ENCODE results near the gene CREB5.

The CREB5 gene

DNA sequence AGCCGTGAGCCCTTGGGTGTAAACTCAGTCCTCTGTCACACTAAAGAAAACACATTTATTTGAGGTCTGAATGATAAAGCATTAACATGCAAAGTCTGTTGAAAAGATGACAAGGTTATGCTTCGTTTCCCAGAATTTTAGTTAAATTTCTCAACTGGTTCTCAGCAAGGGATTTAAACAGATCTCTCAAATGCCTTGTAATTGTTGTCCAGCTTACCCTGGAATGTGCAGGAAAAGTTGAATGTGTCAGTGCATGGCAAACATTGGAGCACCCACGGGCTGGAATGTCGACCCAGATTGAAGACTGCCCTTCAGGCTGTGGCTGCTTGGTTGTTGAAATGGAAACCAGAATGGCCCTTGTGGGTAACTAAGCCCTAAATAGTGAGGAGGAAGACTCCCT is 354.0 kb downstream of the CREB5 start:
- no peaks in the 10 kb centered on the region for H4K20me1 ChIP-seq (ENCODE audit: insufficient read depth, low read length)
- H3K9ac ChIP-seq (ENCODE audit: low read depth, low read length), result no peak overlapping the region
- no peak overlapping the region for H3K4me2 ChIP-seq (ENCODE audit: insufficient read depth, low read length)
- no peaks in the 10 kb centered on the region for H3K4me1 ChIP-seq (ENCODE audit: insufficient read depth, low read length)
- no peaks in the 10 kb centered on the region for H3K9me3 ChIP-seq (ENCODE audit: insufficient read depth, low read length, severe bottlenecking)
- no peak for ATAC-seq (ENCODE audit: insufficient read depth, low read depth)
- H3K27me3 ChIP-seq (ENCODE audit: insufficient read depth, low read length, poor library complexity), result peaks cover 16% of the 10 kb centered on the region
- no peak overlapping the region for H3K4me3 ChIP-seq (ENCODE audit: low read depth in 1 of 2, low read length in 2 of 2)
- no peaks in the 10 kb centered on the region for H3K36me3 ChIP-seq (ENCODE audit: insufficient read depth, low read length)
- no peaks in the 10 kb centered on the region for H3K79me2 ChIP-seq (ENCODE audit: insufficient read depth, low read length)
- no peak for TF ChIP-seq CTCF (IDR thresholded peaks at IDR 0.05; ENCODE audit: borderline replicate concordance, extremely low read depth, low read length, poor library complexity, severe bottlenecking)
- TF ChIP-seq EZH2 (IDR thresholded peaks at IDR 0.05; ENCODE audit: borderline replicate concordance, low read depth, low read length, severe bottlenecking), result no peak
- no peak for DNase-seq
- H3K27ac ChIP-seq (ENCODE audit: low read length), result no peak overlapping the region
- H2AFZ ChIP-seq (ENCODE audit: low read depth, low read length), result no peak overlapping the region

DNA sequence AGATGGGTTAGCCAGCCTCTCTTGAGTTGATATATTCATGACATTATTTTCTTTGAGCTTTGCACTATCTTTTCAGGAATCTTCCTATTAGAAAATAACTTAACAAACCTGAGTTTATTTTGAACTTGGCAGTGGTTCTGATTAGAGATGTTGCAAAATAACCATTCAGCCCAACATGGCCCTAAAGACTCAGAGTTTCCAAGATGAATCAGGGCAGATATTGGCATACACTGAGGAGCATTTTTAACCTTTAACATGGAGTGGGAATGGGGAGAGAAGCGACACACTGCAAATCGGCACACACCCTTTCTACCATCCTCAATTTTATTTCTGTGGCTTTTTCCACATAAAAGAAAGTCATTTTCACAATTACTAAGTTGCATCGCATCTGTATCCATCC is 355.0 kb downstream of the CREB5 start:
- no peaks in the 10 kb centered on the region for H3K4me1 ChIP-seq (ENCODE audit: insufficient read depth, low read length)
- no peak overlapping the region for H3K4me2 ChIP-seq (ENCODE audit: insufficient read depth, low read length)
- H3K79me2 ChIP-seq (ENCODE audit: insufficient read depth, low read length), result no peaks in the 10 kb centered on the region
- H2AFZ ChIP-seq (ENCODE audit: low read depth, low read length), result no peak overlapping the region
- H3K27me3 ChIP-seq (ENCODE audit: insufficient read depth, low read length, poor library complexity), result peaks cover 12% of the 10 kb centered on the region
- no peak overlapping the region for H3K4me3 ChIP-seq (ENCODE audit: low read depth in 1 of 2, low read length in 2 of 2)
- no peak overlapping the region for H3K9ac ChIP-seq (ENCODE audit: low read depth, low read length)
- ATAC-seq (ENCODE audit: insufficient read depth, low read depth), result no peak
- H3K27ac ChIP-seq (ENCODE audit: low read length), result no peak overlapping the region
- no peaks in the 10 kb centered on the region for H3K36me3 ChIP-seq (ENCODE audit: insufficient read depth, low read length)
- H4K20me1 ChIP-seq (ENCODE audit: insufficient read depth, low read length), result no peaks in the 10 kb centered on the region
- DNase-seq, result no peak
- no peaks in the 10 kb centered on the region for H3K9me3 ChIP-seq (ENCODE audit: insufficient read depth, low read length, severe bottlenecking)
- TF ChIP-seq EZH2 (IDR thresholded peaks at IDR 0.05; ENCODE audit: borderline replicate concordance, low read depth, low read length, severe bottlenecking) (no peak), CTCF (IDR thresholded peaks at IDR 0.05; ENCODE audit: borderline replicate concordance, extremely low read depth, low read length, poor library complexity, severe bottlenecking) (no peak)

DNA sequence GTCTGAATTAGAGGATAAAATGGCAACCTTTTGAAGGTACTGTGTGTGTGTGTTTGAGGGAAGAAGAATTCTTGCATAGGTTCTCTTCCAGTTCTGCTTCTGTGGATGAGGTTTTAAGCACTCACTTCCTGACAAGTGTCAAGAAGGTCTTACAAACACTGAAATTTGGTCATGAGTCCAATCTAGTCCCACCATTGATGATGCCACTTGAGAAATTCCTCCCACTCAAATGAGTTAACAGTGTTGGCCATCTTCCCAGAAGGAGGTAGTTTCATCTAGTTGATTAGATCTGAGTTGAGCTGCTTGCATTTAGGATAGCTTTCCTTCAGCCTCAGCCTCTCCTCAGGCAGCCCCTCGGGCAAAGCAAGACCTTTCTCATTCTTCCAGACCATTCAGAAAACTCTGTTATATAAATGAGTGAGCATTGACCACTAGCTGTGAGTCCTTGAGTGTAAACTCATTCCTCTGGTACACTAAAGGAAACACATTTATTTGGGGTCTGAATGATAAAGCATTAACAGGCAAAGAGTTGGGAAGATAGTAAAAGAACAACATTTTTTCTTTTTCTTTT is 356.3 kb downstream of the CREB5 start:
- Histone ChIP-seq H3K4me2 (ENCODE audit: insufficient read depth, low read length) (no peak overlapping the region), H3K9ac (ENCODE audit: low read depth, low read length) (no peak overlapping the region), H3K9me3 (ENCODE audit: insufficient read depth, low read length, severe bottlenecking) (no peaks in the 10 kb centered on the region), H2AFZ (ENCODE audit: low read depth, low read length) (no peak overlapping the region), H3K27ac (ENCODE audit: low read length) (no peak overlapping the region), H4K20me1 (ENCODE audit: insufficient read depth, low read length) (no peaks in the 10 kb centered on the region), H3K4me1 (ENCODE audit: insufficient read depth, low read length) (no peaks in the 10 kb centered on the region), H3K4me3 (ENCODE audit: low read depth in 1 of 2, low read length in 2 of 2) (no peak overlapping the region), H3K79me2 (ENCODE audit: insufficient read depth, low read length) (no peaks in the 10 kb centered on the region), H3K27me3 (ENCODE audit: insufficient read depth, low read length, poor library complexity) (peaks cover 15% of the 10 kb centered on the region), H3K36me3 (ENCODE audit: insufficient read depth, low read length) (no peaks in the 10 kb centered on the region)
- ATAC-seq (ENCODE audit: insufficient read depth, low read depth) (no peak), DNase-seq (no peak)
- TF ChIP-seq EZH2 (IDR thresholded peaks at IDR 0.05; ENCODE audit: borderline replicate concordance, low read depth, low read length, severe bottlenecking), result no peak
- TF ChIP-seq CTCF (IDR thresholded peaks at IDR 0.05; ENCODE audit: borderline replicate concordance, extremely low read depth, low read length, poor library complexity, severe bottlenecking), result no peak

Measured in DND-41 (cell line).